Spleen (tissue), 7 donors: ENCODE data around the gene UROC1.

Source experiments
- POLR2AphosphoS5 ChIP-seq, 3 donors: sonication (generic); formaldehyde crosslinking; IDR thresholded peaks; one replicate each; pipeline ENCODE4 v1.5.1; 2017; ENCODE audit warnings: antibody characterized with exemption in 3 of 3
- TF ChIP-seq, protein P1 (sequence below), 11 experiments: fragments of 200-600 bp in 7 of 11; fragments of 450-650 bp in 4 of 11; sonication (generic) in 4 of 11; IDR thresholded peaks in 8 of 11; conservative IDR thresholded peaks in 3 of 11; 1 replicate in 7 of 11; 2 replicates in 4 of 11; pipeline versions ENCODE4 v1.4.0 to v1.8.0; 2016 to 2021; ENCODE audit warnings: antibody characterized with exemption in 11 of 11, inconsistent platforms in 4 of 11, mild to moderate bottlenecking in 1 of 11
- donor health status: DM: no; HTN: no; CAD: no; lungs with moderate emphysema.
- donor health status: DM: no; HTN: no; CAD: no.
- donor health status: DM: no; HTN: no; CAD: no.

DNA sequence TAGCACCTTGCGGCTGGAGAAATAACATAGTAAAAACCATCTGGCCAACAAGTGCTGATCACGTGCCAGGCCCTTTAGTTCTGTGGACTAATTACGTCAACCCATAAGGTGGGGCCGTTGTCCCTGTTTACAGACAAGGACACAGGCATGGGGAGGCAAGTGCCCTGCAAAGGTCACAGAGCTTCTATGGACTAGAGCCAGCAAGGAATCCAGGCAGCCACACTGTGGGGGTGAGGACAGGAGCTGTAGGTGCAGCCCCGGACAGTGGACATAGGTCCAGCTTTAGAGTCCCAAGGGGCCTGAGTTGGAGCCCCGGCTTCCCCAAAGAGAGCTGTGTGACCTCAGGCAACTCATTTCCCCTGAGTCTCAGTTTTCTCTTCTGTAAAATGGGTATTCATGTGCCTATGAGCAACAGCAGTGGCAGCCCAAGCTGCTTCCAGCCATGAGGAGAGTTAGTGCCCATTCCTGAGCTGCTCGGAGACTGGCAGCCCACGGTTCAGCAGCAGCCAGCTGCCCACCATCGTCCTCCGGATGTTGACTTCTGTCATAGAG is 20.2 kb upstream of the UROC1 start:
- TF ChIP-seq, protein P1, sequence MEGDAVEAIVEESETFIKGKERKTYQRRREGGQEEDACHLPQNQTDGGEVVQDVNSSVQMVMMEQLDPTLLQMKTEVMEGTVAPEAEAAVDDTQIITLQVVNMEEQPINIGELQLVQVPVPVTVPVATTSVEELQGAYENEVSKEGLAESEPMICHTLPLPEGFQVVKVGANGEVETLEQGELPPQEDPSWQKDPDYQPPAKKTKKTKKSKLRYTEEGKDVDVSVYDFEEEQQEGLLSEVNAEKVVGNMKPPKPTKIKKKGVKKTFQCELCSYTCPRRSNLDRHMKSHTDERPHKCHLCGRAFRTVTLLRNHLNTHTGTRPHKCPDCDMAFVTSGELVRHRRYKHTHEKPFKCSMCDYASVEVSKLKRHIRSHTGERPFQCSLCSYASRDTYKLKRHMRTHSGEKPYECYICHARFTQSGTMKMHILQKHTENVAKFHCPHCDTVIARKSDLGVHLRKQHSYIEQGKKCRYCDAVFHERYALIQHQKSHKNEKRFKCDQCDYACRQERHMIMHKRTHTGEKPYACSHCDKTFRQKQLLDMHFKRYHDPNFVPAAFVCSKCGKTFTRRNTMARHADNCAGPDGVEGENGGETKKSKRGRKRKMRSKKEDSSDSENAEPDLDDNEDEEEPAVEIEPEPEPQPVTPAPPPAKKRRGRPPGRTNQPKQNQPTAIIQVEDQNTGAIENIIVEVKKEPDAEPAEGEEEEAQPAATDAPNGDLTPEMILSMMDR (IDR thresholded peaks at IDR 0.05 in 8 of 11, conservative IDR thresholded peaks at IDR 0.05 in 3 of 11), result no peak
- no peak for TF ChIP-seq POLR2AphosphoS5 (IDR thresholded peaks at IDR 0.05)
